Endodermal cell (in vitro differentiated cells): ENCODE measurements around the gene EIF2AK3. TPM values are rescaled to one million over a fixed set of nuclear protein-coding genes. Genes with fewer than 3 reads are reported as not detected.

Experiments
- DNase-seq: peaks from one replicate; pipeline ENCODE4 v3.0.0-alpha.2; 2017
- H3K27ac ChIP-seq: 2 replicates; pipeline ENCODE4 v1.5.1; 2013; ENCODE audit warnings: mild to moderate bottlenecking, low read depth, low read length, moderate library complexity
- H3K27me3 ChIP-seq: 2 replicates; pipeline ENCODE4 v1.6.1; 2013; ENCODE audit warnings: mild to moderate bottlenecking, low read length, moderate library complexity; ENCODE audit not compliant: insufficient read depth, control insufficient read depth, poor library complexity, severe bottlenecking
- H3K36me3 ChIP-seq: 2 replicates; pipeline ENCODE4 v1.7.0; 2013; ENCODE audit warnings: mild to moderate bottlenecking, low read length, moderate library complexity; ENCODE audit not compliant: control insufficient read depth, insufficient read depth
- H3K4me1 ChIP-seq: one replicate; pipeline ENCODE4 v1.7.0; 2013; ENCODE audit warnings: low read length; ENCODE audit not compliant: control insufficient read depth, insufficient read depth
- H3K4me3 ChIP-seq: 2 replicates; pipeline ENCODE4 v1.5.1; 2013; ENCODE audit warnings: mild to moderate bottlenecking, low read length, moderate library complexity
- H3K9ac ChIP-seq: 2 replicates; pipeline ENCODE4 v1.6.1; 2013; ENCODE audit warnings: mild to moderate bottlenecking, low read length, moderate library complexity; ENCODE audit not compliant: poor library complexity, severe bottlenecking; ENCODE audit errors: extremely low read depth
- H3K9me3 ChIP-seq: 2 replicates; pipeline ENCODE4 v1.6.1; 2013; ENCODE audit warnings: mild to moderate bottlenecking, low read length, moderate library complexity; ENCODE audit not compliant: control insufficient read depth
- H3K27ac Mint-ChIP-seq: 2 replicates; pipeline ENCODE4 v1.8.0; 2020; ENCODE audit warnings: mixed read lengths
- H3K27me3 Mint-ChIP-seq: 2 replicates; pipeline ENCODE4 v1.8.0; 2021; ENCODE audit warnings: mild to moderate bottlenecking, mixed read lengths; ENCODE audit not compliant: insufficient read depth
- H3K36me3 Mint-ChIP-seq: 2 replicates; pipeline ENCODE4 v1.8.0; 2020; ENCODE audit warnings: low read depth, mixed read lengths
- H3K4me1 Mint-ChIP-seq: 2 replicates; pipeline ENCODE4 v1.8.0; 2020; ENCODE audit warnings: mixed read lengths
- H3K4me3 Mint-ChIP-seq: 2 replicates; pipeline ENCODE4 v1.8.0; 2020; ENCODE audit warnings: mild to moderate bottlenecking, moderate library complexity, mixed read lengths
- H3K9me3 Mint-ChIP-seq: 2 replicates; pipeline ENCODE4 v1.8.0; 2020; ENCODE audit warnings: mild to moderate bottlenecking, mixed read lengths
- WGBS, 2 experiments: methylation state at CpG; one replicate each; pipeline versions ENCODE4 v1.1.5 to v1.1.7; 2013; ENCODE audit warnings: missing lambda C conversion rate in 2 of 2, mixed read lengths in 1 of 2; ENCODE audit not compliant: insufficient coverage in 1 of 2, insufficient read length in 1 of 2; 5-methylcytosine and 5-hydroxymethylcytosine counted together
- total RNA-seq, 2 donors: library from RNA; stranded (reverse); fragmentation: NEBNext Ultra II Directional in 1 of 2; extraction: Animal tissue kit (Norgen Biotek cat#: 25700) in 1 of 2; gene quantifications; 2 replicates in 1 of 2; 3 replicates in 1 of 2; pipeline ENCODE4 v1.2.1, GENCODE V29; 2021
- TF ChIP-seq, protein P1 (sequence below): fragments of 200-600 bp; sonication (generic); conservative IDR thresholded peaks from 2 replicates; pipeline ENCODE4 v1.5.0; 2021; ENCODE audit warnings: antibody characterized with exemption, mild to moderate bottlenecking

Gene EIF2AK3
- total RNA-seq, 2 donors from 2014 or later: 26.3 to 45.2 TPM

DNA sequence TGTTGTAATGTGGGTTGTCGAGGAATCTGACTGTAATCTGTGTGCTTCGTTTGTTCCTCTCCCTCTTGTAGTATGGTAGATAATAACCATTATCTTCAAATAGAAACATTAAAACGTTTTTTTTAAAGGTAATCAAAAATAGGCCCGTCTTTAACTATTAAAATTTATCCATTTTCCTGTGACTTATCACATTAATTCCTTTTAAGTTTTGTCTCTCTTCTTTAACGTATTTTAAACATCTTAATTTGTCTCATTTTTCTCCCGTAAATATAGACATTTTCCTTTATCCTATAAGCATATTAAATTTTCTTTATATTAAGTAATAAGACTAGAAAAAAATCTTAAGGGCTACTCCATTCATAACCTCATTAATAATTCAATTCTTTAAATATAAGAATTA is 41.3 kb downstream of the EIF2AK3 start:
- Histone ChIP-seq H3K4me1 (no peaks in the 10 kb centered on the region), H3K4me3 (no peak overlapping the region), H3K9me3 (no peaks in the 10 kb centered on the region), H3K27ac (no peak overlapping the region), H3K36me3 (peaks cover 72% of the 10 kb centered on the region), H3K9ac (no peak overlapping the region), H3K27me3 (no peaks in the 10 kb centered on the region)
- Mint-ChIP-seq H3K27me3 (no peaks in the 10 kb centered on the region), H3K4me1 (no peaks in the 10 kb centered on the region), H3K27ac (no peak overlapping the region), H3K4me3 (no peak overlapping the region), H3K36me3 (peaks cover 30% of the 10 kb centered on the region), H3K9me3 (no peaks in the 10 kb centered on the region)
- TF ChIP-seq, protein P1, sequence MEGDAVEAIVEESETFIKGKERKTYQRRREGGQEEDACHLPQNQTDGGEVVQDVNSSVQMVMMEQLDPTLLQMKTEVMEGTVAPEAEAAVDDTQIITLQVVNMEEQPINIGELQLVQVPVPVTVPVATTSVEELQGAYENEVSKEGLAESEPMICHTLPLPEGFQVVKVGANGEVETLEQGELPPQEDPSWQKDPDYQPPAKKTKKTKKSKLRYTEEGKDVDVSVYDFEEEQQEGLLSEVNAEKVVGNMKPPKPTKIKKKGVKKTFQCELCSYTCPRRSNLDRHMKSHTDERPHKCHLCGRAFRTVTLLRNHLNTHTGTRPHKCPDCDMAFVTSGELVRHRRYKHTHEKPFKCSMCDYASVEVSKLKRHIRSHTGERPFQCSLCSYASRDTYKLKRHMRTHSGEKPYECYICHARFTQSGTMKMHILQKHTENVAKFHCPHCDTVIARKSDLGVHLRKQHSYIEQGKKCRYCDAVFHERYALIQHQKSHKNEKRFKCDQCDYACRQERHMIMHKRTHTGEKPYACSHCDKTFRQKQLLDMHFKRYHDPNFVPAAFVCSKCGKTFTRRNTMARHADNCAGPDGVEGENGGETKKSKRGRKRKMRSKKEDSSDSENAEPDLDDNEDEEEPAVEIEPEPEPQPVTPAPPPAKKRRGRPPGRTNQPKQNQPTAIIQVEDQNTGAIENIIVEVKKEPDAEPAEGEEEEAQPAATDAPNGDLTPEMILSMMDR: no peak
- 81 to 91% methylated on average over 2 to 3 of the region's 6 CpGs for WGBS, 2 experiments
- no peak for DNase-seq

- Histone ChIP-seq H3K9ac (no peak overlapping the region), H3K4me1 (no peaks in the 10 kb centered on the region), H3K9me3 (no peaks in the 10 kb centered on the region), H3K27me3 (no peaks in the 10 kb centered on the region), H3K27ac (no peak overlapping the region), H3K36me3 (peaks cover 60% of the 10 kb centered on the region), H3K4me3 (no peak overlapping the region)
- TF ChIP-seq, protein P1: no peak
- no peaks in the 10 kb centered on the region for H3K9me3 Mint-ChIP-seq
- H3K4me3 Mint-ChIP-seq: no peak overlapping the region
- no peaks in the 10 kb centered on the region for H3K27me3 Mint-ChIP-seq
- no peak for DNase-seq
- 100% methylated on average over 1 of the region's 1 CpG for WGBS, 2 experiments
- peaks cover 33% of the 10 kb centered on the region for H3K36me3 Mint-ChIP-seq
- no peaks in the 10 kb centered on the region for H3K4me1 Mint-ChIP-seq
- no peak overlapping the region for H3K27ac Mint-ChIP-seq
Measured at GRCh38 chr2:88582030-88582429, 45.2 kb downstream of the EIF2AK3 start.

- no peaks in the 10 kb centered on the region for H3K27me3 ChIP-seq
- H3K27ac ChIP-seq: no peak overlapping the region
- no peak overlapping the region for H3K27ac Mint-ChIP-seq
- peaks cover 68% of the 10 kb centered on the region for H3K36me3 ChIP-seq
- H3K9me3 ChIP-seq: no peaks in the 10 kb centered on the region
- no peak overlapping the region for H3K4me3 Mint-ChIP-seq
- H3K4me3 ChIP-seq: no peak overlapping the region
- no peaks in the 10 kb centered on the region for H3K4me1 ChIP-seq
- H3K9ac ChIP-seq: no peak overlapping the region
- H3K36me3 Mint-ChIP-seq: peaks cover 36% of the 10 kb centered on the region
- TF ChIP-seq, protein P1: no peak
- 91 to 100% methylated on average over 1 of the region's 1 CpG for WGBS, 2 experiments
- no peaks in the 10 kb centered on the region for H3K27me3 Mint-ChIP-seq
- DNase-seq: no peak
- no peaks in the 10 kb centered on the region for H3K4me1 Mint-ChIP-seq
- H3K9me3 Mint-ChIP-seq: no peaks in the 10 kb centered on the region
Measured at GRCh38 chr2:88580088-88580487, 47.2 kb downstream of the EIF2AK3 start.
